ENCODE results near the gene CHD2.
"Not testable (repeated sequence)": the region's sequence is repeated elsewhere in the genome, so short reads cannot be mapped to it uniquely, and the experiment has no call there.

Gene CHD2

GRCh38 chr15:92869263-92869940 lies 30.7 kb upstream of the CHD2 start:
- no peak overlapping the region for H3K4me3 ChIP-seq (ENCODE audit: low read depth, low read length)
- TF ChIP-seq, protein P1, sequence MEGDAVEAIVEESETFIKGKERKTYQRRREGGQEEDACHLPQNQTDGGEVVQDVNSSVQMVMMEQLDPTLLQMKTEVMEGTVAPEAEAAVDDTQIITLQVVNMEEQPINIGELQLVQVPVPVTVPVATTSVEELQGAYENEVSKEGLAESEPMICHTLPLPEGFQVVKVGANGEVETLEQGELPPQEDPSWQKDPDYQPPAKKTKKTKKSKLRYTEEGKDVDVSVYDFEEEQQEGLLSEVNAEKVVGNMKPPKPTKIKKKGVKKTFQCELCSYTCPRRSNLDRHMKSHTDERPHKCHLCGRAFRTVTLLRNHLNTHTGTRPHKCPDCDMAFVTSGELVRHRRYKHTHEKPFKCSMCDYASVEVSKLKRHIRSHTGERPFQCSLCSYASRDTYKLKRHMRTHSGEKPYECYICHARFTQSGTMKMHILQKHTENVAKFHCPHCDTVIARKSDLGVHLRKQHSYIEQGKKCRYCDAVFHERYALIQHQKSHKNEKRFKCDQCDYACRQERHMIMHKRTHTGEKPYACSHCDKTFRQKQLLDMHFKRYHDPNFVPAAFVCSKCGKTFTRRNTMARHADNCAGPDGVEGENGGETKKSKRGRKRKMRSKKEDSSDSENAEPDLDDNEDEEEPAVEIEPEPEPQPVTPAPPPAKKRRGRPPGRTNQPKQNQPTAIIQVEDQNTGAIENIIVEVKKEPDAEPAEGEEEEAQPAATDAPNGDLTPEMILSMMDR (IDR thresholded peaks at IDR 0.05), result no peak
- H3K9ac ChIP-seq, result no peak overlapping the region
- no peaks in the 10 kb centered on the region for H3K27me3 ChIP-seq (ENCODE audit: control insufficient read depth, insufficient read depth, low read length)
- H3K9me3 ChIP-seq (ENCODE audit: control insufficient read depth, low read length), result no peaks in the 10 kb centered on the region
- H3K36me3 ChIP-seq (ENCODE audit: control insufficient read depth, insufficient read depth, low read length), result no peaks in the 10 kb centered on the region
- no peaks in the 10 kb centered on the region for H3K79me2 ChIP-seq
- peak overlapping the region; percentile 73 for H3K27ac ChIP-seq
- peak overlapping the region; percentile 28 for H3K4me2 ChIP-seq (ENCODE audit: low read length)
- H2AFZ ChIP-seq, result peak overlapping the region; percentile 64
- H3K4me1 ChIP-seq, result peaks cover 12% of the 10 kb centered on the region

- TF ChIP-seq, protein P1 (IDR thresholded peaks at IDR 0.05), result no peak
- Histone ChIP-seq H3K27ac (peak overlapping the region; percentile 73), H3K36me3 (ENCODE audit: control insufficient read depth, insufficient read depth, low read length) (no peaks in the 10 kb centered on the region), H3K4me1 (peaks cover 12% of the 10 kb centered on the region), H3K4me3 (ENCODE audit: low read depth, low read length) (no peak overlapping the region), H3K9me3 (ENCODE audit: control insufficient read depth, low read length) (no peaks in the 10 kb centered on the region), H2AFZ (peak overlapping the region; percentile 64), H3K79me2 (no peaks in the 10 kb centered on the region), H3K4me2 (ENCODE audit: low read length) (peak overlapping the region; percentile 28), H3K27me3 (ENCODE audit: control insufficient read depth, insufficient read depth, low read length) (no peaks in the 10 kb centered on the region), H3K9ac (no peak overlapping the region)
Measured at GRCh38 chr15:92870010-92870591, 30.0 kb upstream of the CHD2 start.

DNA sequence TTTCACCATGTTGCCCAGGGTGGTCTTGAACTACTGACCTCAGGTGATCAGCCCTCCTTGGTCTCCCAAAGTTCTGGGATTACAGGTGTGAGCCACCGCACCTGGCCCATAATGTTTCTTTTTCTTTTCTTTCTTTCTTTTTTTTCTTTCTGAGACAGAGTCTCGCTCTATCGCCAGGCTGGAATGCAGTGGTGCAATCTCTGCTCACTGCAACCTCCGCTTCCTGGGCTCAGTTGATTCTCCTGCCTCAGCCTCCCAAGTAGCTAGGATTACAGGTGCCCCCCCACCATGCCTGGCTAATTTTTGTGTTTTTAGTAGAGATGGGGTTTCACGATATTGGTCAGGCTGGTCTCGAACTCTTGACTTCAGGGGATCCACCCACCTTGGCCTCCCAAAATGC lies 27.2 kb upstream of the CHD2 start:
- not testable (repeated sequence) for H3K9ac ChIP-seq

GRCh38 chr15:92877000-92877399 lies 23.1 kb upstream of the CHD2 start:
- no peak overlapping the region for H3K4me3 ChIP-seq (ENCODE audit: low read depth, low read length)
- TF ChIP-seq, protein P1 (IDR thresholded peaks at IDR 0.05), result no peak
- H2AFZ ChIP-seq, result no peak overlapping the region
- H3K27ac ChIP-seq, result no peak overlapping the region
- H3K27me3 ChIP-seq (ENCODE audit: control insufficient read depth, insufficient read depth, low read length), result no peaks in the 10 kb centered on the region
- H3K4me2 ChIP-seq (ENCODE audit: low read length), result no peak overlapping the region
- no peak overlapping the region for H3K9ac ChIP-seq
- H3K9me3 ChIP-seq (ENCODE audit: control insufficient read depth, low read length), result no peaks in the 10 kb centered on the region
- H3K79me2 ChIP-seq, result no peaks in the 10 kb centered on the region
- H3K36me3 ChIP-seq (ENCODE audit: control insufficient read depth, insufficient read depth, low read length), result peaks cover 3% of the 10 kb centered on the region
- peaks cover 23% of the 10 kb centered on the region for H3K4me1 ChIP-seq

More for the DNA sequence above, 27.2 kb upstream of the CHD2 start:
- H3K4me1 ChIP-seq, result peaks cover 12% of the 10 kb centered on the region
- not testable (repeated sequence) for H3K27ac ChIP-seq; H3K4me2 ChIP-seq (ENCODE audit: low read length); H3K4me3 ChIP-seq (ENCODE audit: low read depth, low read length); H3K36me3 ChIP-seq (ENCODE audit: control insufficient read depth, insufficient read depth, low read length); H3K79me2 ChIP-seq; H3K9me3 ChIP-seq (ENCODE audit: control insufficient read depth, low read length); H3K27me3 ChIP-seq (ENCODE audit: control insufficient read depth, insufficient read depth, low read length); H2AFZ ChIP-seq

- Histone ChIP-seq H3K9ac (no peak overlapping the region), H3K4me2 (ENCODE audit: low read length) (no peak overlapping the region), H3K36me3 (ENCODE audit: control insufficient read depth, insufficient read depth, low read length) (peaks cover 3% of the 10 kb centered on the region), H3K27me3 (ENCODE audit: control insufficient read depth, insufficient read depth, low read length) (no peaks in the 10 kb centered on the region), H3K4me3 (ENCODE audit: low read depth, low read length) (no peak overlapping the region), H3K27ac (no peak overlapping the region), H2AFZ (peak overlapping the region; percentile 42), H3K79me2 (no peaks in the 10 kb centered on the region), H3K9me3 (ENCODE audit: control insufficient read depth, low read length) (no peaks in the 10 kb centered on the region), H3K4me1 (peaks cover 23% of the 10 kb centered on the region)
- TF ChIP-seq, protein P1 (IDR thresholded peaks at IDR 0.05), result no peak
Measured at GRCh38 chr15:92877416-92877815, 22.7 kb upstream of the CHD2 start.

Measured in parathyroid adenoma (tissue), 2 donors.